ENCODE measurements around the gene FGF23.

FGF23 gene

DNA sequence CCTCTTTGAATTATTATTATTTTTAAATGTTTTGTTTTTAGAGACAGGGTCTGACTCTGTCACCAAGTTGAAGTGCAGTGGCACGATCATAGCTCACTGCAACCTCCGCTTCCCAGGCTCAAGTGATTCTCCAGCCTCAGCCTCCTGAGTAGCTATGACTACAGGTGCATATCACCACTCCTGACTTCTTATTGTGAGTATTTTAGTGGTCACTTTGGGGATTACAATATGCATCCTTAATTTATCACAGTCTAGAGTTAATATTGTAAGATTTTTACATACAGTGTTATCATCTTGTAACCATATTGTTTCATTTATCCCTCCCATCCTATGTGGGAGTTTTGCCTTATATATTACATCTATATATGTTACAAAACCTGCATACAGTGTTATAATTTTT, 13.4 kb downstream of the FGF23 start:
- Histone ChIP-seq H3K4me2 (ENCODE audit: low read length) (no peak overlapping the region), H3K79me2 (ENCODE audit: low read length) (no peaks in the 10 kb centered on the region), H3K27me3 (ENCODE audit: low read depth, low read length) (no peaks in the 10 kb centered on the region), H2AFZ (ENCODE audit: low read depth, low read length) (no peak overlapping the region), H3K4me3 (ENCODE audit: low read length) (no peak overlapping the region), H3K27ac (ENCODE audit: low read length) (no peak overlapping the region), H3K4me1 (ENCODE audit: low read length) (no peaks in the 10 kb centered on the region), H4K20me1 (ENCODE audit: insufficient read depth, low read length) (no peaks in the 10 kb centered on the region), H3K36me3 (replicated peaks; ENCODE audit: low read depth, low read length) (no peaks in the 10 kb centered on the region), H3K9ac (ENCODE audit: low read length) (no peak overlapping the region), H3K9me3 (ENCODE audit: insufficient read depth, low read length) (no peaks in the 10 kb centered on the region)
- no peak for TF ChIP-seq EZH2phosphoT487 (IDR thresholded peaks at IDR 0.05; ENCODE audit: low read depth)
- TF ChIP-seq, protein P1, sequence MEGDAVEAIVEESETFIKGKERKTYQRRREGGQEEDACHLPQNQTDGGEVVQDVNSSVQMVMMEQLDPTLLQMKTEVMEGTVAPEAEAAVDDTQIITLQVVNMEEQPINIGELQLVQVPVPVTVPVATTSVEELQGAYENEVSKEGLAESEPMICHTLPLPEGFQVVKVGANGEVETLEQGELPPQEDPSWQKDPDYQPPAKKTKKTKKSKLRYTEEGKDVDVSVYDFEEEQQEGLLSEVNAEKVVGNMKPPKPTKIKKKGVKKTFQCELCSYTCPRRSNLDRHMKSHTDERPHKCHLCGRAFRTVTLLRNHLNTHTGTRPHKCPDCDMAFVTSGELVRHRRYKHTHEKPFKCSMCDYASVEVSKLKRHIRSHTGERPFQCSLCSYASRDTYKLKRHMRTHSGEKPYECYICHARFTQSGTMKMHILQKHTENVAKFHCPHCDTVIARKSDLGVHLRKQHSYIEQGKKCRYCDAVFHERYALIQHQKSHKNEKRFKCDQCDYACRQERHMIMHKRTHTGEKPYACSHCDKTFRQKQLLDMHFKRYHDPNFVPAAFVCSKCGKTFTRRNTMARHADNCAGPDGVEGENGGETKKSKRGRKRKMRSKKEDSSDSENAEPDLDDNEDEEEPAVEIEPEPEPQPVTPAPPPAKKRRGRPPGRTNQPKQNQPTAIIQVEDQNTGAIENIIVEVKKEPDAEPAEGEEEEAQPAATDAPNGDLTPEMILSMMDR (IDR thresholded peaks at IDR 0.05; ENCODE audit: low read depth, low read length) = no peak

DNA sequence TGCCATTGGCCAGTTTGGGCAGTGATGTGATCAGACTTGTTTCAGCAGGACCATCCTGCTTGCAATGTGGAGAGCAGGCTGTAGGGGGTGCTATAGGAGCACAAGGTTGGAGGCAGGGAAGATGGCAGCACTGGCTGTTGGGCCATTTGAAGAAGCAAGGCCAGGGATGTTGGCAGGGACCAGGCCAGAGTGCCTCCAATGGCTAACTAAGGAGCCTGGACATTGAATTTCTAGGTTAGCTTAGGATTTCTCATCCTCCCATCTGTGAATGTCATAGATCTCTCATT, 23.5 kb downstream of the FGF23 start:
- Histone ChIP-seq H3K4me1 (ENCODE audit: low read length) (no peaks in the 10 kb centered on the region), H2AFZ (ENCODE audit: low read depth, low read length) (no peak overlapping the region), H3K4me3 (ENCODE audit: low read length) (no peak overlapping the region), H4K20me1 (ENCODE audit: insufficient read depth, low read length) (no peaks in the 10 kb centered on the region), H3K9ac (ENCODE audit: low read length) (no peak overlapping the region), H3K79me2 (ENCODE audit: low read length) (no peaks in the 10 kb centered on the region), H3K27ac (ENCODE audit: low read length) (no peak overlapping the region), H3K27me3 (ENCODE audit: low read depth, low read length) (no peaks in the 10 kb centered on the region), H3K9me3 (ENCODE audit: insufficient read depth, low read length) (no peaks in the 10 kb centered on the region), H3K4me2 (ENCODE audit: low read length) (no peak overlapping the region), H3K36me3 (replicated peaks; ENCODE audit: low read depth, low read length) (peaks cover 12% of the 10 kb centered on the region)
- TF ChIP-seq EZH2phosphoT487 (IDR thresholded peaks at IDR 0.05; ENCODE audit: low read depth) = no peak
- TF ChIP-seq, protein P1 (IDR thresholded peaks at IDR 0.05; ENCODE audit: low read depth, low read length) = peak; percentile 63

DNA sequence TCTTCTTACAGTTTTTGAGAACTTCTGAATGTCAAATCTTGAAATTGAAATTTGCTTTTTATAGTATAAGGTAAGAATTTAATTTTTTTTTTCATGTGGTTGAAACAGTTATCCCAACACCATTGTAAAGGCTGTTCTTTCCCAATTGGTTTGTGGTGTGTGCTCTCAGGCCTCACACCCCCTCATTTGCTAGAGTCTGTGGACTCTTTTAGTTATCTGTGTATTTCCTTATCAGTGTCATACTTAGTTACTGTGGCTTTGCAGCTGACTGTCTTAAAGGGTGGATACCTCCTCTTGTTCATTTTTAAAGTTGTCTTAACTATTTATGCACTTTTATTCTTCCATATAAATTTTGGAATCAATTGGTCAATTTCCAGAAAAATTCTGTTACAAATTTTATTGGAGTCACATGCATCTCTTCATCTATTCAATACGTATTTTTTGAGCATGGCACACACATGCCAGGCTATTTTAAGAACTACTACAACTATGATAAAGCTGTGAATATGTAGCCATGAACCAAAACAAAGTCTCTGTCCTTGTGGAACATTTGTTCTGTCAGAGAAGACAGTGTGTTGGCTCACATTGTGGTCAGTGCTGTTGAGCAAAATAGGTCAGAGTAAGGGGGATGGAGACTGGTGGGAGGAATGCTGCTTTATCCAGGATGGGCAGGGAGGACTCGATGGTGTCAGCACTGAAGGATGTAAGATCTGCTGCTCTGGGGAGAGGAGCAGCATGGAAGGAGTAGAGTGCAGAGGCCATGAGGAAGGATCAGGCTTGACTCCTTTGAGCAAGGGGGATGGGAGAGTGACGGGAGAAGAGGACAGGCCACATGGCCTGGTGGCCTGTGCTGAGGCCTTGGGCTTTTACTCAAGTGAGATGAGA, 24.1 kb downstream of the FGF23 start:
- Histone ChIP-seq H3K4me2 (ENCODE audit: low read length) (no peak overlapping the region), H3K36me3 (replicated peaks; ENCODE audit: low read depth, low read length) (peaks cover 12% of the 10 kb centered on the region), H3K4me3 (ENCODE audit: low read length) (no peak overlapping the region), H3K27me3 (ENCODE audit: low read depth, low read length) (no peaks in the 10 kb centered on the region), H3K27ac (ENCODE audit: low read length) (no peak overlapping the region), H3K9me3 (ENCODE audit: insufficient read depth, low read length) (no peaks in the 10 kb centered on the region), H3K4me1 (ENCODE audit: low read length) (no peaks in the 10 kb centered on the region), H3K79me2 (ENCODE audit: low read length) (no peaks in the 10 kb centered on the region), H4K20me1 (ENCODE audit: insufficient read depth, low read length) (no peaks in the 10 kb centered on the region), H3K9ac (ENCODE audit: low read length) (no peak overlapping the region), H2AFZ (ENCODE audit: low read depth, low read length) (no peak overlapping the region)
- TF ChIP-seq EZH2phosphoT487 (IDR thresholded peaks at IDR 0.05; ENCODE audit: low read depth) = no peak
- TF ChIP-seq, protein P1 (IDR thresholded peaks at IDR 0.05; ENCODE audit: low read depth, low read length) = no peak

DNA sequence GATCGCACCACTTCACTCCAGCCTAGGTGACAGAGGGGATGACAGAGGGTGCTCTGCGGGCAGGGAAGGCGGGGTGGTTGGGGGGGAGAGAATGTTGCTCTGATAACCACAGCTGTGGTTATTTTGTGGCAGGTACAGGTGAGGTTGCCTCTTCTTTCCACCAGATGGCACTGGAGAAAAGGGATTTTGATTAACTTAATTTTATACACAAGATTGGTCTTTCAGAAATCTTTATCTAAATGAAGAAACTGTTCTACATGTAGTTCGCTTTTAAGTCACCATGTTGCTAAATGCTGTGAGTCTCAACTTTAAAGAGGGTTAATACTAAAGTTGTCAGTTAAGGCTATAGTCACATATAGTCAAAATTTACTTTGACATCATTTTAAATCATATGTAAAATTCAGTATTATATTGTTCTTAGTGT, 25.7 kb downstream of the FGF23 start:
- no peaks in the 10 kb centered on the region for H3K9me3 ChIP-seq (ENCODE audit: insufficient read depth, low read length)
- no peak overlapping the region for H3K4me3 ChIP-seq (ENCODE audit: low read length)
- no peaks in the 10 kb centered on the region for H3K4me1 ChIP-seq (ENCODE audit: low read length)
- H3K27me3 ChIP-seq (ENCODE audit: low read depth, low read length) = no peaks in the 10 kb centered on the region
- TF ChIP-seq, protein P1 (IDR thresholded peaks at IDR 0.05; ENCODE audit: low read depth, low read length) = peak; percentile 53
- no peak for TF ChIP-seq EZH2phosphoT487 (IDR thresholded peaks at IDR 0.05; ENCODE audit: low read depth)
- H3K27ac ChIP-seq (ENCODE audit: low read length) = no peak overlapping the region
- no peaks in the 10 kb centered on the region for H4K20me1 ChIP-seq (ENCODE audit: insufficient read depth, low read length)
- no peak overlapping the region for H2AFZ ChIP-seq (ENCODE audit: low read depth, low read length)
- peaks cover 16% of the 10 kb centered on the region for H3K36me3 ChIP-seq (replicated peaks; ENCODE audit: low read depth, low read length)
- H3K9ac ChIP-seq (ENCODE audit: low read length) = no peak overlapping the region
- no peaks in the 10 kb centered on the region for H3K79me2 ChIP-seq (ENCODE audit: low read length)
- no peak overlapping the region for H3K4me2 ChIP-seq (ENCODE audit: low read length)
